Measurements from ENCODE around the gene MRPS34.

Gene MRPS34

GRCh38 chr16:1776991-1777374, 4.0 kb upstream of the MRPS34 start:
- Histone ChIP-seq H4K20me1 (ENCODE audit: insufficient read depth) (no peaks in the 10 kb centered on the region), H3K79me2 (ENCODE audit: insufficient read depth, low read depth) (peaks cover 35% of the 10 kb centered on the region)
- TF ChIP-seq CTCF (conservative IDR thresholded peaks at IDR 0.05; ENCODE audit: low read depth, low read length): no peak

GRCh38 chr16:1776672-1776955, 3.7 kb upstream of the MRPS34 start:
- Histone ChIP-seq H3K4me1 (ENCODE audit: low read depth, poor library complexity, severe bottlenecking) (peaks cover 21% of the 10 kb centered on the region), H4K20me1 (ENCODE audit: insufficient read depth) (no peaks in the 10 kb centered on the region), H2AFZ (ENCODE audit: low read depth) (no peak overlapping the region), H3K9ac (no peak overlapping the region), H3K4me3 (IDR thresholded peaks at IDR 0.05; ENCODE audit: insufficient read depth, low read depth, low read length) (no peak overlapping the region), H3K79me2 (ENCODE audit: insufficient read depth, low read depth) (peaks cover 37% of the 10 kb centered on the region), H3K27me3 (ENCODE audit: insufficient read depth, low read depth) (no peaks in the 10 kb centered on the region), H3K27ac (no peak overlapping the region), H3K36me3 (ENCODE audit: insufficient read depth) (no peaks in the 10 kb centered on the region), H3K4me2 (no peak overlapping the region)
- no peak for TF ChIP-seq CTCF (conservative IDR thresholded peaks at IDR 0.05; ENCODE audit: low read depth, low read length)

More at GRCh38 chr16:1776991-1777374, 4.0 kb upstream of the MRPS34 start:
- H3K4me1 ChIP-seq (ENCODE audit: low read depth, poor library complexity, severe bottlenecking): peaks cover 21% of the 10 kb centered on the region
- no peak overlapping the region for H3K4me3 ChIP-seq (IDR thresholded peaks at IDR 0.05; ENCODE audit: insufficient read depth, low read depth, low read length)
- no peak overlapping the region for H3K9ac ChIP-seq
- H3K4me2 ChIP-seq: no peak overlapping the region
- H3K27me3 ChIP-seq (ENCODE audit: insufficient read depth, low read depth): no peaks in the 10 kb centered on the region
- H2AFZ ChIP-seq (ENCODE audit: low read depth): no peak overlapping the region
- H3K27ac ChIP-seq: no peak overlapping the region
- no peaks in the 10 kb centered on the region for H3K36me3 ChIP-seq (ENCODE audit: insufficient read depth)

GRCh38 chr16:1775846-1776671, 3.1 kb upstream of the MRPS34 start:
- Histone ChIP-seq H3K4me1 (ENCODE audit: low read depth, poor library complexity, severe bottlenecking) (peaks cover 17% of the 10 kb centered on the region), H3K9ac (no peak overlapping the region), H3K4me3 (IDR thresholded peaks at IDR 0.05; ENCODE audit: insufficient read depth, low read depth, low read length) (no peak overlapping the region), H3K36me3 (ENCODE audit: insufficient read depth) (no peaks in the 10 kb centered on the region), H2AFZ (ENCODE audit: low read depth) (no peak overlapping the region), H3K27ac (no peak overlapping the region), H3K27me3 (ENCODE audit: insufficient read depth, low read depth) (no peaks in the 10 kb centered on the region), H3K79me2 (ENCODE audit: insufficient read depth, low read depth) (peaks cover 40% of the 10 kb centered on the region), H3K4me2 (no peak overlapping the region), H4K20me1 (ENCODE audit: insufficient read depth) (no peaks in the 10 kb centered on the region)
- no peak for TF ChIP-seq CTCF (conservative IDR thresholded peaks at IDR 0.05; ENCODE audit: low read depth, low read length)

GRCh38 chr16:1775006-1775845, 2.3 kb upstream of the MRPS34 start:
- no peaks in the 10 kb centered on the region for H3K36me3 ChIP-seq (ENCODE audit: insufficient read depth)
- peaks cover 17% of the 10 kb centered on the region for H3K4me1 ChIP-seq (ENCODE audit: low read depth, poor library complexity, severe bottlenecking)
- no peak overlapping the region for H3K4me3 ChIP-seq (IDR thresholded peaks at IDR 0.05; ENCODE audit: insufficient read depth, low read depth, low read length)
- H3K27me3 ChIP-seq (ENCODE audit: insufficient read depth, low read depth): no peaks in the 10 kb centered on the region
- no peaks in the 10 kb centered on the region for H4K20me1 ChIP-seq (ENCODE audit: insufficient read depth)
- H3K4me2 ChIP-seq: peak overlapping the region; percentile 99; the same call in 1 of the 2 replicates
- H3K9ac ChIP-seq: no peak overlapping the region
- H3K79me2 ChIP-seq (ENCODE audit: insufficient read depth, low read depth): peaks cover 41% of the 10 kb centered on the region
- no peak overlapping the region for H3K27ac ChIP-seq
- H2AFZ ChIP-seq (ENCODE audit: low read depth): no peak overlapping the region
- TF ChIP-seq CTCF (conservative IDR thresholded peaks at IDR 0.05; ENCODE audit: low read depth, low read length): no peak
